ENCODE measurements around the gene CYB5RL.

- no peak for TF ChIP-seq POLR2AphosphoS5 (IDR thresholded peaks at IDR 0.05; ENCODE audit: borderline replicate concordance, low read depth, low read length)
- no peak for TF ChIP-seq EZH2 (IDR thresholded peaks at IDR 0.05)
These were observed 31.4 kb downstream of the CYB5RL start for GRCh38 chr1:54168206-54168965.

Data from SK-N-MC (cell line).